HG03025 (cell line): ENCODE results near the gene RBMXL3.

Source experiments
- ATAC-seq: cut with Tn5 transposase; IDR thresholded peaks from one replicate; pipeline ENCODE4 v1.9.1; 2021; ENCODE audit warnings: mild to moderate bottlenecking, moderate library complexity; ENCODE audit not compliant: unreplicated experiment, low FRiP score

Gene RBMXL3

DNA sequence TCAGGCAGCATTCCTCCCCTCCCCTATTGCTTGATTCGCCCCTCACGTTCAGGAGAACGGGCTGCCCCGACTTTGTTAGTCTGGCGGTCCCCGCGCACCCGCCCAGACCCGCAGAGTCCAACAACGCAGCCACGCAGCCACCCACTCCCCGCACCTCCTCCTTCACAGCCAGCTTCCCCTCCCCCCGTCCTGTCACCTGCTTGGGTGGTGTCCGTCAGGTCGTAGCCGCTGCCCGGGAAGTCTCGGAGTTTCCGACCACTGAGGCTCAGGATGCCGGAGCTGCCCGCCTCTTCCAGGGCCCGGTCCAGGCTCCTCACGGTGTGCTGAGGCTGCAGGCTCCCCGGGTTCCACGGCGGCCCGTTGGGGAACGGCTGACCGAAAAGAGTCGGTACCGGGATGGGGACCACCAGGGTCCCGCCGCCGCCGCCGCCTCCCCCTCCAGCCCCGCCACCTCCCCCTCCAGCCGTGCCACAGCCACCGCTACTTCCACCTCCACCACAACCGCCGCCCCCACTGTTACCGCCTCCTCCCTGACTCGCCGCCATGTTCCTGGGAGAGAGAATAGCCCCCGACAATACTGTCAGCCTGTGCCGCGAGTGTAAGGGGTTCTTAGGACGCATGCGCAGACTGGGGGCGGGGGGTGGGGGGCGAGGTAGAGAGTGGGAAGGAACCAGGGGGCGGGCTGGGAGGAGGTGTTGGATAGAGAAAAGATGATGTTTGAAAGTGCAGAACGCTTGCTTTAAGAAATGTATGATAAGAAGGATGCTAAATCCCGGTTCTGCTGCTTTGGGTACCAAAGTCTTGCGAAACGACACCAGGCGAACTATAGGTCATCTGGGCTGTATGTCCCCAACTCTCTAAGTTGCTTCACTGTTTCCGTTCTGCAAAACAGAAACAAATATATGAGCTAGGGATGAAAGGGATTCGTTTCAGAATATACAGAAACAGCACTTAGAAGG, 44.6 kb downstream of the RBMXL3 start, which contains the start of gene LRCH2:
Gene LRCH2, minus strand, starts transcription at position 600 of the 959 bp plus-strand sequence. Its CDS starts 55 bp downstream, at position 545.
- ATAC-seq = no peak

DNA sequence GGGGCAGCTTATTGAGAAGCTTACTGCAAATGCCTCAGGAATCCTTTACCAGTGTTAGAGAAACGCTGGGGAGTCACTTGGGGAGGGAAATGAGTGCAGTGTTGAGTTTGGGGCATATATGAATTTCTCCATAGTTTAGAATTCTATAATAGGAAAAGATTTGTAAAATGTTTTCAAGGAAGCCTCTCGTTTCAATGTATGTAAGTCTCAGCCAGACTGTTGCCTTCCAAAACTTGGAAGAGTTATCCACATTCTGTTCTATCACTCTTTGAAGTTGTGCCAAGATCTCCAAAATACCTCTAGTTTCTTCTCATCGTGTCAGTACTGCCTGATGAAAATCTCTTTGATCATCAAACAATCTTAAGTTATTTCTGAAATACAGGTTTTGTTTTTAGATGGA, 45.3 kb downstream of the RBMXL3 start:
- ATAC-seq = no peak

DNA sequence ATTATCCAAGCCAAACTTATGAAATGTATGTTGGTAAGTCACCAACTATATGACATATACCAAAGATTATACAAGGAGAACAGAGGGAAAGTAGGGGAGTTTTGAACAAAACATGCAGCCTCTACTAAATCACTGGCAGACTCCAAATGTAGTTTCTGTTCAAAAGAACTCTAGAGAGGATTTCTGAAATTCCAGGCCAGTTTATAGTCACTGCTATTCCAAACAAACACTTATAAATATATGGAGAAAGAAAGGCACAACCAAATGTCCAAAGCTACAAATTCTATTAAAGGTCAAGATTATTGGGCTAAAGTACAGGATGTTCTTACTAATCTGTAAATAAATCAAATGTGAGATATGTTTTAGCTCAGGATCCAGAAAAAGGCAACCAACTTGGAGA, 47.4 kb downstream of the RBMXL3 start:
- ATAC-seq = no peak

DNA sequence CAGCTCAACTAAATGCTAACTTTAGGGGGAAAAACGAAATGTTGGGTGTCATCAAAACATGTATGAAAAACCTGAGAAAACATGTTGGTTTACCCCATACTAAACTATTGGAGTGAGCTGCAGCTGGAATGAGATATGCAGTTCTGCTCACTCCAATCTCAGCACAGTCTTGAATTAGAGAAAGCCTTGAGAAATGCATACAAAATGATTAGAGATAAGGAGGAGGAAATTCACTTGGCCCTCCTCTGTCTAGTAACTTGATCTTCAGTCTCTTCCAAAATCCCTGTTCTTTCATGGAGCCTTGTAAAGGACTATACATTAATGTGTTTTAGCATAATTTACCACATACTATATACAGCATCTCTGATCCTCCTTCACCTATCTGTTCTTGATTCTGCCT, 47.8 kb downstream of the RBMXL3 start:
- no peak for ATAC-seq
